NCI-H524 treated with DMSO at 0.1 percent for 48 hours (cell line): ENCODE results near the gene CCR2.
"Not testable (repeated sequence)": the region's sequence is repeated elsewhere in the genome, so short reads cannot be mapped to it uniquely, and the experiment has no call there.

ENCODE experiments used
- DNase-seq: peaks from one replicate; lab custom pipeline; 2025; lab: John Stamatoyannopoulos, UW

CCR2 gene

DNA sequence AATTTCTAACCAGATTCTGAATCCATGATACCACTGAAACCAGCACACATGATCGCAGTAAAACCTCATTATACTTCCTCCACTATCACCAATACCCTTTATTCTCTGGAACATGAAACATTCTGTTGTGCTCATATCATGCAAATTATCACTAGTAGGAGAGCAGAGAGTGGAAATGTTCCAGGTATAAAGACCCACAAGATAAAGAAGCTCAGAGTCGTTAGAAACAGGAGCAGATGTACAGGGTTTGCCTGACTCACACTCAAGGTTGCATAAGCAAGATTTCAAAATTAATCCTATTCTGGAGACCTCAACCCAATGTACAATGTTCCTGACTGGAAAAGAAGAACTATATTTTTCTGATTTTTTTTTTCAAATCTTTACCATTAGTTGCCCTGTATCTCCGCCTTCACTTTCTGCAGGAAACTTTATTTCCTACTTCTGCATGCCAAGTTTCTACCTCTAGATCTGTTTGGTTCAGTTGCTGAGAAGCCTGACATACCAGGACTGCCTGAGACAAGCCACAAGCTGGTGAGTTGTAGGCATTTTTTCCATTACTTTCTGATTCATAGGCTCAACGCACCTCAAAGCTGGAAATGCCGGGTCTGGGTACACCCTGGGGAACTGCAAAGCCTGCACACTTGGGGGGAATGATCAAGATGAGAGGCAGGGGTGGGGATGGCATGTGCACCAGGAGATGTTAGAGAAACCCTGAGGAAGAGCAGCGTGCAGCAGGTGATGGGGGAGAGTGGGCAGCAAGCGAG is at the start of gene CCR2:
Gene CCR2 (plus strand): TSS at position 465 of the 764 bp plus-strand sequence. CDS start 3,417 bp downstream, outside the sequence.
- no peak for DNase-seq

DNA sequence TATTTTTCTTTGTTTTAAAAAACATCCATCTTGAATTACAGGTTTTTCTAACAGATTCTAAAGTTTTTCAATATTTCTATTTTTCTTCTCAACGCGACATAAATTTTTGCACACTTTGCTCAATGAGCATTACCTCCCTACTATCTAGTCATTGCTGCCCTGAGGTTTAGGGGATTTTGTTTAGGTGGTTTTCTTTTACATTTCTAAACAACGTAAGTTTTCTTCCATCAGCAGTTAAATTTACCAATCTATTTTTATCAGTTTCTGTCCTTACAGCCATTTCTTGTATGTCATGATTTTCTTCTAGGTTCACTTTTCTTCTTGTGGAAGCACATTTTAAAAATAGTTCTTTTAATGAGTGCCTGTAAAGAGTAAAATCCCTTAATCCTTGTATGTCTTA is 49.2 kb upstream of the CCR2 start:
- DNase-seq: no peak

DNA sequence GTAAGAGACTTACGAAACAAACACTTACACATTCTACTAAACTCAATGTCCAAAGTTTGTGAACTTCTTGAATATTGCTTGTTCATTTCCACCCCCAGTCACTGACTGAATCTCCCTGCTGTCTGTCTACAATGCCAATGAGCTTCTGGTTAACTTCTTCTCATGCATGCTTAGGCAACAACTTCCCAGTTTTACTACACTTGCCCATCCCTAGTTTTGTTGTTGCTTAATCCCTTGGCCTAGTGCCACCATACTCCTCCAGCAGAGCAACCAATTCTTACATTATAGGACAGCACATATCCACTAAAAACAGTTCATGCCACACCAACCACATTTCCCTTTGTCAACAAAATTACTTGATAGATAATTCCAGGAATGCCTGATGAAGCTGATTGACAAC is 40.9 kb upstream of the CCR2 start:
- DNase-seq: no peak

DNA sequence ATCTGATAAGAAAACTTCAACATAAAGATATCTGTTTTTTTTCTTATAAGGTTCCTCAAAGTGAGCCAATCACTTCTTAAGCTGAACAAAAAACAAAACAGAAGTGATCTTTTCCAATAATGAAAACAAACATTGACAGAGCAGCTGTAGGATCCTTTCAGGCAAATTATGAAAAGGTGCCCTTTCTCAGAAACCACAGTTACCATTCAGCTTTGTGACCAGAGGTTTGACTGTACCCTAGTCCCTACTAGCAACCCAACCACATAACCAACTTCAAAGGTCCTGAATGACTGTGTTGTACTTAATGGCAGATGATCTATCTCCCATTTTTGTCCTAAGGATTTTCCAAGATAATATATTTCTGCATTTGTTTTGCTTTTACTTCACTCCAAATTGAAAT is 39.4 kb upstream of the CCR2 start:
- DNase-seq: no peak

DNA sequence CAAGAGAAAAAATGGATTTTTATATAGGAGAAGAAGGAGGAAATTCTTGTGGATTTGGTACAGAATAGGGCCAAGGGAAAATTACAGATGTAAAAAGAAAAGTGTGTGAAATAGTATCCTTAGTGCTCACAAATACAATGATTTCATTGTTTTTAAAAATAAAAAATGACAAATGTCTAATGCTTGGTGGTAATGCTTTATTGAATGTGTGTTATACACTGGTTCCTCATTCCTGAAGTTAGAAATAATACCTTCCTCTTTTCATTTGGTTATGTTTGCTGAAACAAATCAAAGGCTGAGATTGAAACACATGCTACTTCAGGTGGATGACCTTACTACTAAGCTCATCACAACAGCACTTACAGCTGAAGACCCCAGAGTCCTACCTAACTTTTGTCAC is 37.7 kb upstream of the CCR2 start:
- DNase-seq: no peak

DNA sequence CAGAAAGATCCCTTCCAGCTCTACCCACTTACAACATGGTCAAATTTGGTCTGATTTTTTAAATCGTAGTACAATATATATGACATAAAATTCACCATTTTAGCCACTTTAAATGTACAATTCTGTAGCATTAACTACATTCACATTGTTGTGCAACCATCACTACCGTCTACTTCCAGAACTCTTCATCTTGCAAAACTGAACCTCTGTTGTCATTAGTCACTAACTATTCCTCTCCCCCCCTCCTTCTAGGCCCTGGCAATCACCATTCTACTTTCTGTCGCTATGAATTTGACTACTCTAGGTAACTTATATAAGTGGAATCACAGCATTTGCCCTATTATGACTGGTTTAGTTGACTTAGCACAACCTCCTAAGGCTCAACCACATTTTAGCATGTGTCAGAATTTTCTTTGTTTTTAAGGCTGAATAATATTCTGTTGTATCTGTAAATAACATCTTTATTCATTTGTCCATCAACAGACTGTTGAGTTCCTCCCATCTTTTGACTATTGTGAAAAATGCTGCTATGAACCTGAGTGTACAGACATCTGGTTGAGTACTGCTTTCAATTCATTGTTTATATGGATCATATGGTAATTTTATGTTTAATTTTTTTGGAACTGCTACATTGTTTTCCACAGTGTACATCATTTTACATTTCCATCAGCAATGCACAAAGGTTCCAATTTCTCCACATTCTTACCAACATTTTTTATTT is 35.5 kb upstream of the CCR2 start:
- DNase-seq: no peak

DNA sequence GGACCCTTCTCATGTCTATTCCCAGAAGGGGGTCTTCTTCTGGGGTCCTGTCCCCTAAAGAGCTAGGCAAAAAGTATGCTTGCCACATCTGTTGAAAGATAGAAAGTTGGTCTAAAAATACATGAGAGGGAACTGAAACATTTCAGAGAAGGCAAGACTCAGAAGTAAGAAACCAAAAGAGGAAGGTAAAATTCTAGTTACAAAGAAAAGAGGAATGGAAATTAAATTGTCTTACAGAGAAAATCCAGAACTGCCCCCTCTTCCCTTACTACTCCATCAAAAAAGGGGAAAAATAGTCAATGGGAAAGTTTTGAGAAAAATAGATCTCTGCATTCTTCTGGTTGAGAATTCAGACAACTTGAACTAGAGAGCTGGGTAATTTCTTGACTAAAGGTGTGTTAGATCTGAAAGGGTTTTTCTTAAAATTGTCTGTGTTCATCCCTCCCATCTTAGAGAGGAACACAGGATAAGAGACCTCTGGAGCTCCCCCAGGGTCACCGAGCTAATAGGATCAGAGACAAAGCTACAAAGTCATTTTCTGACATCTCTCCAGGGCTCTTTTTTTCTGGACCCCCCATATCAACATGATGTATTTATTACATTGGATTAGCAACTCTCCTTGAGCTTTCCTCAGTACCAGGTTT is 32.3 kb upstream of the CCR2 start:
- DNase-seq: no peak

DNA sequence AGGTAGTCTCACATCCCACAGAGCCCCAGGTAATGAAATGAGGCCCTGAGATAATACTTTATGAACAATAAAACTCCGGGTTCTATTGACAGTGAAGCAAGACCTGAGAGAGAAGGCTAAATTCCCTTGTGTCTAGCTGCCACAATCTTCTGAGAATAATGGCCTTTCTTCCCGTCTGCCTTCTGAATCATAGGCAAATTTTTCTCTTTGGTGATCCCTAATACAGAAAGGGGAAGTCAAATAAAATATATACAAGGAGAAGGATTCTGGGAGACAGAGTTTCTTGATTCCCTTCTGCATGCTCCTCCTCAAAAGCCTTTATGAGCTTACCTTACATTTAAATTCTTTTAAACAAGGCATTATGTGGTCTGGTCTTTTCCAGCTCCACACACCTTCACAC is 29.9 kb upstream of the CCR2 start:
- DNase-seq: no peak

DNA sequence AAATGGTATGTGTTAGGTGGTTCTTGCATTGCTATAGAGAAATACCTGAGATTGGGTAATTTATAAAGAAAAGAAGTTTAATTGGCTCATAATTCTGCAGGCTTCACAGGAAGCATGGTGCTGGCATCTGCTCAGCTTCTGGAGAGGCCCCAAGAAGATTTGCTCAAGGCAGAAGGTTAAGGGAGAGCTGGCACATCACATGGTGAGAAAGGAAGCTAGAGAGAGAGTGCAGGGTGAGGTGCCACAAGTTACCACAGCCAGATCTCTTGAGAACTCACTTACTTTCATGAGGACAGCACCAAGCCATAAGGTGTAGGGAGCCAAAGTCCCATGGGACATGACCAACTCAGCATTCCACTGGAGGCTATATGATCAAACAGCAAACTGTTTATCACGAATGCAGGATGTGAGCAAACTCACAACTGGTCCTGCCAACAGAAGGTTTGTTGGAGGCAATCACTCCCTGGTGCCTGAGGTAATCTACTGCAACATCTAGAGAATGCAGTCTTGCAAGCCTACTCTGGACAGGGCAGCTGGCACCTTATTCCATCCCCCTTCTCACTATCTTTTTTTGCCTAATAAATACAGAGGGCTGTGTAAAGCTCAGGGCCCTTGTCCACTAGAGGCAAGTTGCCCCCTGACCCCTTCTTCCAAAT is 28.1 kb upstream of the CCR2 start:
- no peak for DNase-seq

DNA sequence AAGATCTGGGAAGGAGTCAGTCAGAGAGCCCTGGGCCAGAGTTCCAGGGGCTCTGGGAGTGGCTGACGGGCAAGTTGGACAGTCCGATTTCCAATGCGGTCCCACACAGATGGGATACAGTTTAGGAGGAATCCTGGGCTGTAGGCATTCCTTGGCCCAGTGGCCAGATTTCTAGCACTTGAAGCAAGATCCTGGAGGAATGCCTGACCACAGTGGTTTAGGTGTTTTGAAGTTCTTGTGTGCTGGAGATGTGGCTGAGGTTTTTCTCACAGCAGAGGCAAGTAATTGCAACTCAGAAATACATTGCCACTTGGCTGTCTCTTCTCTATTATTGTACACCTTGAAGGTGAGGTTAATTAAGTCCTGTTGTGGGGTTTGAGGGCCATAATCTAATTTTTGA is 23.2 kb upstream of the CCR2 start:
- not testable (repeated sequence) for DNase-seq

DNA sequence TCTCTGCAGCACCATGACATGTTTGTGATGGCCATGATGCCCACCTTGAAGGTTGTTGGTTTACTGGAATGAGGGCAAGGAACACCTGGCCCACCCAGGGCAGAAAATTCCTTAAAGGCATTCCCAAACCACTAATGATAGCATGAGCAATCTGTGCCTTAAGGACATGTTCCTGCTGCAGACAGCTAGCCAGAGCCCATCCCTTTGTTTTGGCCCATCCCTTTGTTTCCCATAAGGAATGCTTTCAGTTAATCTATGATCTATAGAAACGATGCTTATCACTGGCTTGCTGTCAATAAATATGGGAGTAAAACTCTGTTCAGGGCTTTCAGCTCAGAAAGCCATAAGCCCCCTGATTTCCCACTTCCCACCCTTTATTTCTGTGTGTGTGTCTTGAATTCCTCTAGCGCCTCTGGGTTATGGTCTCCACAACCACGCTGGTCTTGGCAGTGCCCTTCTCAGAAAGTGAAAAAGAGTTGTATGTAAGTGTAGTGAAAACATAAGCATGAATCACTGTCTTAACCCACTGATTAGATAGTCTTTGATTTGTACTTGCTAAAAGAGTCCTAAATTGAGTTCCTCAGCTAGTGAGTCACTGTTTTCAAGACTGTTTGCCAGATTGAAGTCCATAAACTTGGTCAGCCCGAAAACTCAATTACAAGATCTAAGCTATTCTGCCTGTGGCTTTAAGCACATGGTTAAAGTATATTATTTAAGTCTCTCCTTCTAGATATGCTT is 19.0 kb upstream of the CCR2 start:
- DNase-seq: no peak

DNA sequence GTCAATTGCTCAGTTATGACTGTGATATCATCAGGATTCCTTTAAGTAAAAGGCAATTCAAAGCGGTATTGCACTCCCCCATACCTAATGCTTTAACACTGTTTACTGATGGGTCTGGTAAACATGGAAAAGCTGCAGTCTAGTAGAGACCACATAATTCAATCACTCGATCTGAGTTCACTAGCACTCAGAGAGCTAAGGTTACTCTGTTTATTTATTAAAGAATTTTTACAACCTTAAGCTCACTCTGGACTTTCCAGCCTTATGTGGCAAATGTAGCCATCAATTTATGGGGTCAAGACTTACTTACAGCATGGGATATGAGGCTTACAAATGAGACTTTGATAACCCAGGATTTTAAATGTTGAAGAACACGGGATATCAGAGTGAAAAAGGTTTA is 18.4 kb upstream of the CCR2 start:
- no peak for DNase-seq

DNA sequence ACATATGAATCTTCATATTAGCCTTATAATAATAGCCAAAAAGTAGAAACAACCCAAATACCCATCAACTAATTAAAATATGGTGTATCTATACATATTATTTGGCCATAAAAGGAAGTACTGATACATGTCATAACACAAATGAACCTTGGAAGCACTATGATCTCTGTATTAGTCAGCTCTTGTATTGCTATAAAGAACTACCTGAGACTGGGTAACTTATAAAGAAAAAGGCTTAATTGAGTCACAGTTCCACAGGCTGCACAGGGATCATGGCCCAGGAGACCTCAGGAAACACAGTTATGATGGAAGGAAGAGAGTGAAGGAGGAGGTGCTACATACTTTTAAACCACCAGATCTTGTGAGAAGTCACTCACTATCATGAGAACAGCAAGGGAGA is 16.0 kb upstream of the CCR2 start:
- DNase-seq: no peak

DNA sequence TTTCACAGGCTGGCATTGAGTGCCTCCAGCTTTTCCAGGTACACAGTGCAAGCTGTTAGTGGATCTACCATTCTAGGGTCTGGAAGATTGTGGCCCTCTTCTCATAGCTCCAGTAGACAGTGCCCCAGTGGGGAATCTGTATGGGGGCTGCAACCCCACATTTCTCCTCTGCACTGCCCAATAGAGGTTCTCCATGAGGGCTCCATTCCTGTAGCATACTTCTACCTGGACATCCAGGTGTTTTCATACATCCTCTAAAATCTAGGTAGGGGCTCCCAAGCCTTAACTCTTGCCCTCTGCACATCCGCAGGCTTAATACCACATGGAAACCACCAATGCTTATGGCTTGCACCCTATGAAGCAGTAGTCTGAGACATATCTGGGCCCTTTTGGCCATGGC is 15.1 kb upstream of the CCR2 start:
- DNase-seq: no peak

DNA sequence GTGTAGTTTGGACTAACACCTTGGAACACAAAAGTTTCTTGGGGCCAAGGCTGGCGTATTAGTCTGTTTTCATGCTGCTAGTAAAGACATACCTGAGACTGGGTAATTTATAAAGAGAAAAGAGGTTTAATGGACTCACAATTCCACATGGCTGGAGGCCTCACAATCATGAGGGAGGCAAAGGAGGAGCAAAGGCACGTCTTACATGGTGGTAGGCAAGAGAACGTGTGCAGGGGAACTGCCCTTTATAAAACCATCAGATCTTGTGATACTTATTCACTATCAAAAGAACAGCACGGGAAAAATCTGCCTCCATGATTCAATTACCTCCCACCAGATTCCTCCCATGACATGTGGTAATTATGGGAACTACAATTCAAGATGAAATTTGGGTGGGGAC is 9.4 kb upstream of the CCR2 start:
- no peak for DNase-seq

DNA sequence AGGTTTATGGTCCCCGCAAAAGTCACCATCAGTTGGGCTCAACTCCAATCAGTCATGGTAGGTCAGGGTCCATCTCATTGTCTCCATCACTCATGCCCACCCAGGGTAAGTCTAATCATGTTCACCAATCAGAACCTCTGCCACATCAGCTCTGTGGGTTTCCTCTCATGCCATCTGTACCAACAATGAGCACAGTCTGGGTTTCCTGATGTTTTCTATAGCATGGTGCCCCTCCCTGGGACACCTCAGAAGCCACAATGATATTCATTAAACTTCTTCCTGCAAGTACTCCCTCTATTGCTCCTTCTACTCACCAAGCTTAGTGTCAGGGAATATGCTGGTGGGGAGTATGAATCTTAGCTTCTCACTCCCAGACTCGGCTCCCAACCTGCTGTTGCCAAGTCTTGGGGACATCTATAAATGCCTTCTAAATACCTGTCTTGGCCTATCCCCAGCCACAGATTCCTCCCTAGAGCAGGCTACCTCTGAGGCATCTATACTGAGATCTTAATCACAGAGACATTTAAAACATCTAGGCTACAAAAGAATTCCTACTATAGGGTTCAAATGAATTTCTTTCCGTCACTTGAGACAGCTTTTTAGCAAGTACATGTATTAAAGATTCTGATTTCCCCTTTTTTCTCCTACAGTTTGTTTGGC is 5.0 kb upstream of the CCR2 start:
- DNase-seq: no peak

DNA sequence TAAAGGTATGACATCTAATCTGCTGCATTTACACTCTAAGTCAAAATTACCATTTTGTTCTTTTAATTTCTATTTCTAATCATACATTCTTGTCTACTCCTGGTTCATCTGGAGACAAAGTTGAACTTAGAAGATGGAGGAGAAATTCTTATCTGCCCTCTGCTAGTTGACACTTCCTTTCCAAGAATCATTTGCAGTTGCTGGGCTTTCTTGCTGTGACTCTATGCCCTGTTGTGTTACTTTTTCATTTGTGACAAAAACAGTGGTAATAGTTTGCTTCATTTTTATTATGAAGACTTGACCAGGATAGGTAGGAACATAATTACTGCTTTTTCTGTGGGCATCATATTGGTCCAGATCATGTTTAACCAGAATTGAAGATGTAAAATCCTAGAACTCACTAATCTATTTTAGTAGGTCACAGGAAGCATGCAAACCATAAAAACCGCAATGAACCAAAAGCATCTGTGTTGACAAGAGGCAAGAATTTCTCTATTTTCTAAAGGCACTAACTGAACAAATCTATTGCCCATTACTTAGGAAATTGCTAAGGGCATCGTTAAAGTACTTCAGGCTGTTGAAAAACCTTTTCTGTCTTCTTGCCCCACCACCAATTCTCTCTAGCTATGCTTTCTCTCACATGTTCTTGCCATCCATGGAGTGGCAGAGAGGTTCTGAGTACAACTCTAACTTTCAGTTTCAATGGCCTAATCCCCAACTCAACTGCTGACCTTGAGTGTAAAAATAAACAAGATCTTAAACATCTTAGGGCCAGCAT is 4.2 kb upstream of the CCR2 start:
- no peak for DNase-seq

DNA sequence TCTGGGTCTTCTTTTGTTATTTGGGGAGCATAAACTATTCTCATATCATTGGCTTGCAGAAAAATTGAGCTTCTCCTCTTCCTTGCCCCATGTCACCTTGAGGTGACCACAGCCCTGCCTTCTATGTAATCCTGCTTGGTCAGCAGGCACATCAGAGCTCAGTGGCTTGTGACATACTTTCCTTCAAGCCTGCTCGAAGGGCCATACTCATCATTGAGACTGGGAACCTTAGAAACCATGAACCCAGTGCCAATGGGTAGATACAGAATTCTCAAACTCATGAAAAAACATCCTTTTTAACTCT is 3.7 kb upstream of the CCR2 start:
- no peak for DNase-seq

DNA sequence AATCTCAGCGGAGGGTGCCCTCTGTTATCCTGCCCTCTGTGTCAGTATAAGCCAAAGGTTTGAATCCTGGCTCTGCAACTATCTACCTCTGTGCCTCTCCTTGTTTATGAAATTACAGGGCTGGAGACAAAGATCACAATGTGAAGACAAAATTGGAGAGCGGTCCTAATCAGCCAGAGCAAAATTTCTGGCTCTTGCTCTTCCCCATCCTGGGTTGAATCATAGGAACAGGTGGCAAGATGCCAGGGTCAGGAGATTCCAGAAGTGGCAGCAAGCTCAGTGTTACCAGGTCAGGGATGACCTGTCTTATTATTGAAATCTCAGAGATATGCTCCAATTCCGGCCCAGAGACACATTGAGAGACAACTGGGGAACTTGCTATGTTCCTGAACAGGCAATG is 2.3 kb upstream of the CCR2 start:
- no peak for DNase-seq

DNA sequence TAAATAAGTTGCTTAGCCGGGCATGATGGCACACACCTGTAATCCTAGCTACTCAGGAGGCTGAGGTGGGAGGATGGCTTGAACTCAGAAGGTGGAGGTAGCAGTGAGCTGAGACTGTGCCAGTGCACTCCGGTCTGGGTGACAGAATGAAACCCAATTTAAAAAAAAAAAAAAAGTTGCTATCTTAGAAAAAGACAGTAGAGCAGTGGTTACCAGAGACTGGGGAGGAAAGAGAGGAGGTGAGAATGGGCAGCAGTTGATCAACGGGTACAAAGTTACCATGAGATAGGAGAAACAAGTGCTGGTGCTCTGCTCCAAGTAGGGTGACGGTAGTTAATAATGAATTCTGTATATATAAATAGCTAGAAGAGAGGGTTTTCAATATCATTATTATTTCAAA is 821 bp upstream of the CCR2 start:
- DNase-seq: no peak

DNA sequence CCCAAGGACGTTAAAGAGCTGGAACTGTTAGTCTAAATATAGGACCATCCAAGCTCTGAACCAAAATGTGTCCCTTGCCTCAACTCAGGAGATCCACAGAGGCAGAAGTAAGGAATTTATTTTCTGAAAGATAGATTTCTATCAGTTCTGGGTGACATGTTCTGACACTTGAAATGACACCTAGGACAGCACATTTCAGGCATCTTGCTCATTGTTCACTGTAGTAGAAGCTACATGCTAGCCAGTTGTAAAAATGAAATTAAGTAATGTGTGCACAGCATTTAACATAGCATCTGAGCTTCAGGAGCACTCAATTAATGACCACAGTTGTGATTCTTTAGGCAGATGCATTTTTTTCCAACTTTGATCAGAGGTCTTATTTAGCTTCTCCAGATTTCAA is 567 bp downstream of the CCR2 start:
- no peak for DNase-seq
